Activated CD8-positive, alpha-beta memory T cell treated with anti-CD3 and anti-CD28 coated beads for 24 hours (primary cell): Measurements from ENCODE around the gene PAPSS1.
"Not testable (repeated sequence)": the region's sequence is repeated elsewhere in the genome, so short reads cannot be mapped to it uniquely, and the experiment has no call there.

Source experiments
- DNase-seq: peaks from one replicate; pipeline ENCODE4 v3.0.0-alpha.2; 2020

The PAPSS1 gene

GRCh38 chr4:107683873-107684272, 36.2 kb downstream of the PAPSS1 start:
- no peak for DNase-seq

GRCh38 chr4:107682306-107682705, 37.7 kb downstream of the PAPSS1 start:
- no peak for DNase-seq

GRCh38 chr4:107669068-107669467, 51.0 kb downstream of the PAPSS1 start:
- DNase-seq, result no peak

- no peak for DNase-seq
Observed at GRCh38 chr4:107666134-107666533, 53.9 kb downstream of the PAPSS1 start.

- DNase-seq, result no peak
Observed at GRCh38 chr4:107665001-107665400, 55.0 kb downstream of the PAPSS1 start.

- no peak for DNase-seq
Observed at GRCh38 chr4:107658400-107659336, 61.4 kb downstream of the PAPSS1 start.

GRCh38 chr4:107655289-107655688, 64.7 kb downstream of the PAPSS1 start:
- DNase-seq, result no peak

- no peak for DNase-seq
Observed at GRCh38 chr4:107654694-107655093, 65.3 kb downstream of the PAPSS1 start.

GRCh38 chr4:107651408-107651807, 68.6 kb downstream of the PAPSS1 start:
- DNase-seq, result not testable (repeated sequence)

GRCh38 chr4:107650251-107650650, 69.8 kb downstream of the PAPSS1 start:
- DNase-seq, result no peak

GRCh38 chr4:107648178-107648991, 71.6 kb downstream of the PAPSS1 start:
- DNase-seq, result no peak

- no peak for DNase-seq
Observed at GRCh38 chr4:107647591-107647990, 72.4 kb downstream of the PAPSS1 start.

GRCh38 chr4:107645604-107646003, 74.4 kb downstream of the PAPSS1 start:
- no peak for DNase-seq

GRCh38 chr4:107643021-107643420, 77.0 kb downstream of the PAPSS1 start:
- no peak for DNase-seq

GRCh38 chr4:107640878-107641277, 79.2 kb downstream of the PAPSS1 start:
- DNase-seq, result no peak

- no peak for DNase-seq
Observed at GRCh38 chr4:107640197-107640596, 79.8 kb downstream of the PAPSS1 start.

GRCh38 chr4:107635735-107636134, 84.3 kb downstream of the PAPSS1 start:
- DNase-seq, result no peak

- no peak for DNase-seq
Observed at GRCh38 chr4:107631560-107631959, 88.5 kb downstream of the PAPSS1 start.

- DNase-seq, result no peak
Observed at GRCh38 chr4:107630185-107630705, 89.8 kb downstream of the PAPSS1 start.

GRCh38 chr4:107629318-107629717, 90.7 kb downstream of the PAPSS1 start:
- no peak for DNase-seq

- DNase-seq, result no peak
Observed at GRCh38 chr4:107625391-107625902, 94.6 kb downstream of the PAPSS1 start.

- no peak for DNase-seq
Observed at GRCh38 chr4:107624024-107624423, 96.0 kb downstream of the PAPSS1 start.

- no peak for DNase-seq
Observed at GRCh38 chr4:107622006-107622405, 98.0 kb downstream of the PAPSS1 start.
